ENCODE measurements around the gene WDR90. TPM values are rescaled to one million over a fixed set of nuclear protein-coding genes. Genes with fewer than 3 reads are reported as not detected.

The WDR90 gene
- total and polyA plus RNA-seq, 10 of the 15 experiments (the other 5 are each of a cell fraction or from before 2014, with no cell fraction given), result 2.0 to 65.0 (median 16.7) TPM

GRCh38 chr16:684961-685696, 36.0 kb downstream of the WDR90 start:
- intact Hi-C loops (cut with micrococcal nuclease; ENCODE audit: unreplicated experiment), result loop anchor here (2.0 to 5.0 kb wide), 3 partner anchors 36 to 158 kb away; partner anchors contain the start of genes ANTKMT, CAPN15 and METTL26
- CTCF ChIA-PET, result no interaction called here
- RAD21 ChIA-PET (ENCODE audit: unreplicated experiment), result no interaction called here
- Histone ChIP-seq H3K4me3 (no peak overlapping the region), H3K27me3 (replicated peaks in 1 of 2; ENCODE audit: control insufficient read depth in 2 of 2, insufficient read depth in 2 of 2, low read length in 1 of 2) (no peaks in the 10 kb centered on the region), H3K79me2 (ENCODE audit: control insufficient read depth, insufficient read depth, low read length) (peaks cover 34% of the 10 kb centered on the region), H3K4me1 (ENCODE audit: control insufficient read depth, insufficient read depth, low read length) (peaks cover 20% of the 10 kb centered on the region), H3K9ac (ENCODE audit: control insufficient read depth, insufficient read depth, low read length) (no peak overlapping the region), H3K36me3 (ENCODE audit: control insufficient read depth in 2 of 2, insufficient read depth in 2 of 2, low read length in 1 of 2) (peaks cover 6 to 14% of the 10 kb centered on the region in 2 experiments; a peak in 2 of 4 replicates), H3K9me3 (replicated peaks; ENCODE audit: control insufficient read depth, insufficient read depth, low read length) (no peaks in the 10 kb centered on the region), H3K27ac (ENCODE audit: control insufficient read depth, insufficient read depth) (no peak overlapping the region), H3K4me2 (ENCODE audit: control insufficient read depth, insufficient read depth) (no peak overlapping the region; the same call in 1 of the 2 replicates), H4K20me1 (ENCODE audit: control insufficient read depth, insufficient read depth) (peaks cover 6% of the 10 kb centered on the region; the same call in 1 of the 2 replicates), H2AFZ (ENCODE audit: control insufficient read depth, low read depth, low read length) (no peak overlapping the region)
- SMC1A ChIA-PET (ENCODE audit: uncharacterized antibody, unreplicated experiment), result no interaction called here
- FAIRE-seq, result no peak
- in situ Hi-C loops (cut with MboI), result no loop called here
- ATAC-seq, result no peak
- TF ChIP-seq SP1 (IDR thresholded peaks at IDR 0.05; ENCODE audit: low read depth, low read length) (no peak), ZBTB33 (IDR thresholded peaks at IDR 0.05) (no peak), POLR2A (IDR thresholded peaks at IDR 0.05; ENCODE audit: low read depth, low read length) (peak; percentile 58), SMARCA5 (IDR thresholded peaks at IDR 0.05) (no peak)
- WGBS (ENCODE audit: insufficient coverage, insufficient replicate concordance, low lambda C conversion rate, missing lambda C conversion rate), result 97% methylated on average over 49 of the region's 61 CpGs
- POLR2A ChIA-PET, result no interaction called here
- no TSS peak for BruUV-seq (replicated peaks)
- DNase-seq (ENCODE audit: low read depth, low spot score), result no peak

- Histone ChIP-seq H3K36me3 (ENCODE audit: control insufficient read depth in 2 of 2, insufficient read depth in 2 of 2, low read length in 1 of 2) (peaks cover 6 to 14% of the 10 kb centered on the region in 2 experiments; a peak in 2 of 4 replicates), H2AFZ (ENCODE audit: control insufficient read depth, low read depth, low read length) (no peak overlapping the region), H3K4me1 (ENCODE audit: control insufficient read depth, insufficient read depth, low read length) (peaks cover 20% of the 10 kb centered on the region), H3K4me3 (no peak overlapping the region), H3K9ac (ENCODE audit: control insufficient read depth, insufficient read depth, low read length) (no peak overlapping the region), H3K27me3 (replicated peaks in 1 of 2; ENCODE audit: control insufficient read depth in 2 of 2, insufficient read depth in 2 of 2, low read length in 1 of 2) (no peaks in the 10 kb centered on the region), H4K20me1 (ENCODE audit: control insufficient read depth, insufficient read depth) (peaks cover 6% of the 10 kb centered on the region; the same call in 1 of the 2 replicates), H3K79me2 (ENCODE audit: control insufficient read depth, insufficient read depth, low read length) (peaks cover 28% of the 10 kb centered on the region), H3K27ac (ENCODE audit: control insufficient read depth, insufficient read depth) (no peak overlapping the region), H3K4me2 (ENCODE audit: control insufficient read depth, insufficient read depth) (no peak overlapping the region), H3K9me3 (replicated peaks; ENCODE audit: control insufficient read depth, insufficient read depth, low read length) (no peaks in the 10 kb centered on the region)
- in situ Hi-C loops (cut with MboI) (no loop called here), intact Hi-C loops (cut with micrococcal nuclease; ENCODE audit: unreplicated experiment) (loop anchor here (2.0 kb wide), 2 partner anchors 35 to 159 kb away; partner anchors contain the start of genes ANTKMT and CAPN15)
- WGBS (ENCODE audit: insufficient coverage, insufficient replicate concordance, low lambda C conversion rate, missing lambda C conversion rate), result 81% methylated on average over 10 of the region's 10 CpGs
- ChIA-PET SMC1A (ENCODE audit: uncharacterized antibody, unreplicated experiment) (no interaction called here), RAD21 (ENCODE audit: unreplicated experiment) (no interaction called here), CTCF (no interaction called here), POLR2A (no interaction called here)
- ATAC-seq (no peak), FAIRE-seq (no peak), DNase-seq (ENCODE audit: low read depth, low spot score) (no peak)
- no TSS peak for BruUV-seq (replicated peaks)
- TF ChIP-seq IKZF1 (conservative IDR thresholded peaks at IDR 0.05) (no peak), ZBTB4 (CRISPR knock-in tag; IDR thresholded peaks at IDR 0.05) (no peak), POLR2A (IDR thresholded peaks at IDR 0.05; ENCODE audit: low read depth, low read length) (peak; percentile 55; the same call in 1 of the 2 replicates), BMI1 (IDR thresholded peaks at IDR 0.05; ENCODE audit: borderline replicate concordance) (no peak), ESRRA (IDR thresholded peaks at IDR 0.05; ENCODE audit: low read length) (no peak)
- TF ChIP-seq, protein P1, sequence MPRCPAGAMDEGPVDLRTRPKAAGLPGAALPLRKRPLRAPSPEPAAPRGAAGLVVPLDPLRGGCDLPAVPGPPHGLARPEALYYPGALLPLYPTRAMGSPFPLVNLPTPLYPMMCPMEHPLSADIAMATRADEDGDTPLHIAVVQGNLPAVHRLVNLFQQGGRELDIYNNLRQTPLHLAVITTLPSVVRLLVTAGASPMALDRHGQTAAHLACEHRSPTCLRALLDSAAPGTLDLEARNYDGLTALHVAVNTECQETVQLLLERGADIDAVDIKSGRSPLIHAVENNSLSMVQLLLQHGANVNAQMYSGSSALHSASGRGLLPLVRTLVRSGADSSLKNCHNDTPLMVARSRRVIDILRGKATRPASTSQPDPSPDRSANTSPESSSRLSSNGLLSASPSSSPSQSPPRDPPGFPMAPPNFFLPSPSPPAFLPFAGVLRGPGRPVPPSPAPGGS (IDR thresholded peaks at IDR 0.05; ENCODE audit: borderline replicate concordance, insufficient read depth, low read depth, low read length, poor library complexity, severe bottlenecking), result no peak
These were observed 36.8 kb downstream of the WDR90 start for GRCh38 chr16:685967-686366.
